Measurements from ENCODE around the gene TRIM47. TPM values are rescaled to one million over a fixed set of nuclear protein-coding genes. Genes with fewer than 3 reads are reported as not detected.

TRIM47 gene, protein sequence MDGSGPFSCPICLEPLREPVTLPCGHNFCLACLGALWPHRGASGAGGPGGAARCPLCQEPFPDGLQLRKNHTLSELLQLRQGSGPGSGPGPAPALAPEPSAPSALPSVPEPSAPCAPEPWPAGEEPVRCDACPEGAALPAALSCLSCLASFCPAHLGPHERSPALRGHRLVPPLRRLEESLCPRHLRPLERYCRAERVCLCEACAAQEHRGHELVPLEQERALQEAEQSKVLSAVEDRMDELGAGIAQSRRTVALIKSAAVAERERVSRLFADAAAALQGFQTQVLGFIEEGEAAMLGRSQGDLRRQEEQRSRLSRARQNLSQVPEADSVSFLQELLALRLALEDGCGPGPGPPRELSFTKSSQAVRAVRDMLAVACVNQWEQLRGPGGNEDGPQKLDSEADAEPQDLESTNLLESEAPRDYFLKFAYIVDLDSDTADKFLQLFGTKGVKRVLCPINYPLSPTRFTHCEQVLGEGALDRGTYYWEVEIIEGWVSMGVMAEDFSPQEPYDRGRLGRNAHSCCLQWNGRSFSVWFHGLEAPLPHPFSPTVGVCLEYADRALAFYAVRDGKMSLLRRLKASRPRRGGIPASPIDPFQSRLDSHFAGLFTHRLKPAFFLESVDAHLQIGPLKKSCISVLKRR
- 33.9 to 50.6 TPM (median 46.3 TPM) in 3 replicates for total RNA-seq
- long read RNA-seq, transcript TRIM47-201 (6 exons, 2,266 nt): major isoform, 142 of 157 reads
- long read RNA-seq, transcript TRIM47-204 (6 exons, 1,907 nt): minor isoform, 7 of 157 reads
- long read RNA-seq, partial matches to known transcripts: 2 of 157 reads
- long read RNA-seq, other reads (novel, unspliced or antisense): 6 of 157 reads

DNA sequence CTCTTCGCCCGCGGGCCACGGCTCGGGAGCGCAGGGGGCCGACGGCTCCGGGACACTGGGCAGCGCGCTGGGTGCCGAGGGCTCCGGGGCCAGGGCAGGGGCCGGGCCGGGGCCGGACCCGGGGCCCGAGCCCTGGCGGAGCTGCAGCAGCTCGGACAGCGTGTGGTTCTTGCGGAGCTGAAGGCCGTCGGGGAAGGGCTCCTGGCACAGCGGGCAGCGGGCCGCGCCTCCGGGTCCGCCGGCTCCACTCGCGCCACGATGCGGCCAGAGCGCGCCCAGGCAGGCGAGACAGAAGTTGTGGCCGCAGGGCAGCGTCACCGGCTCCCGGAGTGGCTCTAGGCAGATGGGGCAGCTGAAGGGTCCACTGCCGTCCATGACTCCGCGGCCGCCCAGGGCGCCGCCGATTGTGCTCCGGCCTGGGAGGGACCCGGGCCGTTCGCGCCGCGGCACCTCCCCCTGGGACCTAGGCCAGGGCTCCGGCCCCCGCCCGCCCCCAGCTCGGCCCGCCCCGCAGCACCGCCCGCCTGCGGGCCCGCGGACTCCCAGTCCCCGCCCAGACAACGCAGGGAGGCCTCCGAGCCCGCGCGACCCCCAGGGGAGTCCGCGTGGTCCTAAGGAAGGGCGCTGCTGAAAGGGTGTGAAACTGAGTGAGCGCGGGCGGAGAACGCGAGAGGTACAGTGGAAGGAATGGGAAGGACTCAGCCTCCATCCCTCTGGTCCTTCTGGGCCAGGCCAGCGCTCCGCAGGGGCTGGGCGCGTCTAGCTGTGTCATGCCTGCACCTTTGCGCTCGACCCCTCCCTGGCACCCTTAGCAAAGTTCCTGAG, at the start of gene TRIM47:
TRIM47 (minus strand) TSS at position 408 of the 825 bp plus-strand sequence; CDS start at position 375, 33 bp downstream.
- Mint-ChIP-seq H3K4me3 (ENCODE audit: unreplicated experiment) (peak within 1 kb of the TSS; percentile 91), H3K9me3 (ENCODE audit: low read depth) (no peaks in the 10 kb centered on the region), H3K36me3 (ENCODE audit: low read depth) (peaks cover 3% of the 10 kb centered on the region), H3K27ac (ENCODE audit: unreplicated experiment) (peak within 1 kb of the TSS; percentile 98), H3K4me1 (ENCODE audit: low read depth) (peaks cover 43% of the 10 kb centered on the region), H3K27me3 (ENCODE audit: low read depth) (no peaks in the 10 kb centered on the region)
- TF ChIP-seq, protein P1, sequence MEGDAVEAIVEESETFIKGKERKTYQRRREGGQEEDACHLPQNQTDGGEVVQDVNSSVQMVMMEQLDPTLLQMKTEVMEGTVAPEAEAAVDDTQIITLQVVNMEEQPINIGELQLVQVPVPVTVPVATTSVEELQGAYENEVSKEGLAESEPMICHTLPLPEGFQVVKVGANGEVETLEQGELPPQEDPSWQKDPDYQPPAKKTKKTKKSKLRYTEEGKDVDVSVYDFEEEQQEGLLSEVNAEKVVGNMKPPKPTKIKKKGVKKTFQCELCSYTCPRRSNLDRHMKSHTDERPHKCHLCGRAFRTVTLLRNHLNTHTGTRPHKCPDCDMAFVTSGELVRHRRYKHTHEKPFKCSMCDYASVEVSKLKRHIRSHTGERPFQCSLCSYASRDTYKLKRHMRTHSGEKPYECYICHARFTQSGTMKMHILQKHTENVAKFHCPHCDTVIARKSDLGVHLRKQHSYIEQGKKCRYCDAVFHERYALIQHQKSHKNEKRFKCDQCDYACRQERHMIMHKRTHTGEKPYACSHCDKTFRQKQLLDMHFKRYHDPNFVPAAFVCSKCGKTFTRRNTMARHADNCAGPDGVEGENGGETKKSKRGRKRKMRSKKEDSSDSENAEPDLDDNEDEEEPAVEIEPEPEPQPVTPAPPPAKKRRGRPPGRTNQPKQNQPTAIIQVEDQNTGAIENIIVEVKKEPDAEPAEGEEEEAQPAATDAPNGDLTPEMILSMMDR (IDR thresholded peaks at IDR 0.05): peak; percentile 40
- DNase-seq (ENCODE audit: low spot score): peak; percentile 91

DNA sequence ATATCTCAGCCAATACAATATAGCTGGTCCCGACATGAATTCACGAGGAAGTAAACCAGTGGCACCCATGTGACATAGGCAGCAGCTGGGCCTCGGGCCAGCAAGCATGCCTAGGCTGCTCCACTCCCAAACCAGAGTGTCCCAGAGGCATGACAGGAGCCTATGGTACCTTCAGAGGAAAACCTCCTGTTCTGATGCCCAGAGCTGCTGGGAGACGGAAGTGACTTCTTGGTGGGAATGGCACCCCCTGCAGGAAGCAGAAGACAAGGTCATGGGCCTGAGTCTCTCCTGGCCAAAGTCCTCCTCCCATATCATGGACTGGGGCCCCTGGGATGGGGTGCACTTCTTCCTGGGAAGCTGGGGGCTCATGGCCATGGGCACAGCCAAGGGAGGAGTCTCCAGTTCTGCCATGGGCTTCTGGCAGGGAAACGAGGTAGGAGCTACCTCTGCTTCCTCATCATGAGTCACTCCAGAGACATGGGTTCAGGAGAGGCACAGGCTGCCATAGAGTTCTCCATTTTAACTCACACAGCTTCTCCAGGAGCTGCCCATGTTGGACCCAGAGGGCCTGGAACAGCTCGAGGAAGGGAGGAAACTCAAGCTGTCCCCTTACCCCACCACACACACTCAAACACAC, 49.0 kb upstream of the TRIM47 start:
- Mint-ChIP-seq H3K9me3 (ENCODE audit: low read depth) (no peaks in the 10 kb centered on the region), H3K27ac (ENCODE audit: unreplicated experiment) (no peak overlapping the region), H3K36me3 (ENCODE audit: low read depth) (peaks cover 5% of the 10 kb centered on the region), H3K27me3 (ENCODE audit: low read depth) (no peaks in the 10 kb centered on the region), H3K4me1 (ENCODE audit: low read depth) (no peaks in the 10 kb centered on the region), H3K4me3 (ENCODE audit: unreplicated experiment) (no peak overlapping the region)
- no peak for DNase-seq (ENCODE audit: low spot score)
- TF ChIP-seq, protein P1 (IDR thresholded peaks at IDR 0.05): peak; percentile 60

DNA sequence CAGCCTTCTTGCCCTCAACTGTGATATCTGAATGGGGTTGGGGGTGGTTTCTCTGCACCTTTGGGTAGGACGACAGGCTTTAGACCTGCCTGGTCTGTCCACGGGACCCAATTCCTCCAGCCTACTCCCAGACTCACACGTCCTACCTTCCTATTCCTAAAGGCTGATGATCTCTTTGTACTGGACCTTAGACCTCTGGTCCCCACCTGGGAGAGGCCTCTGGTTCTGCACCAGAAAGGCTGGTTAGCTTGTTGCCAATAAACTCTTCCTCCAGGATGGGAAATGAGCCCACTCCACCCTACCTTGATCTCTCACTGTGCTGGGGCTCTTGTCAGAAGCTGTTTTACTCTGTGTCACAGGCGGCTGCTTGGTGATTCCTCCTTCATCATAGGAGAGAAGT, 48.1 kb upstream of the TRIM47 start:
- no peaks in the 10 kb centered on the region for H3K9me3 Mint-ChIP-seq (ENCODE audit: low read depth)
- no peaks in the 10 kb centered on the region for H3K4me1 Mint-ChIP-seq (ENCODE audit: low read depth)
- H3K27me3 Mint-ChIP-seq (ENCODE audit: low read depth): no peaks in the 10 kb centered on the region
- peaks cover 5% of the 10 kb centered on the region for H3K36me3 Mint-ChIP-seq (ENCODE audit: low read depth)
- no peak overlapping the region for H3K4me3 Mint-ChIP-seq (ENCODE audit: unreplicated experiment)
- H3K27ac Mint-ChIP-seq (ENCODE audit: unreplicated experiment): no peak overlapping the region
- TF ChIP-seq, protein P1 (IDR thresholded peaks at IDR 0.05): no peak
- DNase-seq (ENCODE audit: low spot score): no peak

DNA sequence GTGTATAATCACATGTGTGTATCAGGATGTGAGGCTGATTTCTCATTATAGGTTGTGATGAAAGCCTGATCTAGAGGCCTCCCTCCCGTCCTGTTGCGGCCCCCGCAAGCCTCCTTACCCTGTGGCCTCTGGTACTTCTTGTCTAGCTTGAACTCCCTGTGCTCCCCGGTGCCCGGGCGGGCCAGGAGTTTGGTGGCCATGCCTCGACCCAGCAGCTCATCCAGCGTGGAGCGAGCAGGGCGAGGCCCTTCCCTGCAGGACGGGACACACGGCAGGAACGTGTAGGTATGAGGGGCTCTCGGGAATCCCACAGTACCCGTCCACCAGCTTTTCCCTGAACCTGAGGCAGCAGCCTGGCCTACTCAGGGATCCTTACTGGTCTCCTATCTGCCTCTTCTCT, 47.5 kb upstream of the TRIM47 start:
- TF ChIP-seq, protein P1 (IDR thresholded peaks at IDR 0.05): no peak
- Mint-ChIP-seq H3K27ac (ENCODE audit: unreplicated experiment) (no peak overlapping the region), H3K4me3 (ENCODE audit: unreplicated experiment) (no peak overlapping the region)

More for the DNA sequence above, 47.5 kb upstream of the TRIM47 start:
- peaks cover 5% of the 10 kb centered on the region for H3K36me3 Mint-ChIP-seq (ENCODE audit: low read depth)
- H3K4me1 Mint-ChIP-seq (ENCODE audit: low read depth): no peaks in the 10 kb centered on the region
- no peaks in the 10 kb centered on the region for H3K9me3 Mint-ChIP-seq (ENCODE audit: low read depth)
- no peak for DNase-seq (ENCODE audit: low spot score)
- no peaks in the 10 kb centered on the region for H3K27me3 Mint-ChIP-seq (ENCODE audit: low read depth)

All from chondrocyte (in vitro differentiated cells).